ENCODE results near the gene OR51Q1.
A peak's percentile ranks its signal among the peaks of the same experiment; 100 is the strongest.

Gene OR51Q1, protein sequence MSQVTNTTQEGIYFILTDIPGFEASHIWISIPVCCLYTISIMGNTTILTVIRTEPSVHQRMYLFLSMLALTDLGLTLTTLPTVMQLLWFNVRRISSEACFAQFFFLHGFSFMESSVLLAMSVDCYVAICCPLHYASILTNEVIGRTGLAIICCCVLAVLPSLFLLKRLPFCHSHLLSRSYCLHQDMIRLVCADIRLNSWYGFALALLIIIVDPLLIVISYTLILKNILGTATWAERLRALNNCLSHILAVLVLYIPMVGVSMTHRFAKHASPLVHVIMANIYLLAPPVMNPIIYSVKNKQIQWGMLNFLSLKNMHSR

DNA sequence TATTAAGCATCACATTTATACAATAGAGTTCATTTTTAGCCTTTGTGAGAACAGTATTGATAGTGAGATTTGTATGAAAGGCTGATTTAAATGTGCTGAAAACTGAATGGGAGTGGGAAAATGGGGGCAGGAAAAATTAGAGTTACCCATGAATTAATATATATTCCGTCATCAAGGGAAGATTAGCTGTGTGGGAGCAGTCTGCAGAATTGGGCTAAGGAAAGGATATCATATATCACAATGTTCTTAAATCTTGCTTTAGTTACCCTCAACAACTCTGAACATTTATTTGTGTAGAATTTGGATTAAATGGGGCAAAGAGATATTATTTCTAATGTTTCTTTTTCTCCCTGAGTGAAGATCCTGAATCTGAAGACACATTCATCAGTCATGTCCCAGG is at the start of gene OR51Q1:
Gene OR51Q1 (plus strand): TSS at position 301 of the 400 bp plus-strand sequence. CDS start 90 bp downstream, at position 391.
- no peak for DNase-seq (ENCODE audit: low read depth)

DNA sequence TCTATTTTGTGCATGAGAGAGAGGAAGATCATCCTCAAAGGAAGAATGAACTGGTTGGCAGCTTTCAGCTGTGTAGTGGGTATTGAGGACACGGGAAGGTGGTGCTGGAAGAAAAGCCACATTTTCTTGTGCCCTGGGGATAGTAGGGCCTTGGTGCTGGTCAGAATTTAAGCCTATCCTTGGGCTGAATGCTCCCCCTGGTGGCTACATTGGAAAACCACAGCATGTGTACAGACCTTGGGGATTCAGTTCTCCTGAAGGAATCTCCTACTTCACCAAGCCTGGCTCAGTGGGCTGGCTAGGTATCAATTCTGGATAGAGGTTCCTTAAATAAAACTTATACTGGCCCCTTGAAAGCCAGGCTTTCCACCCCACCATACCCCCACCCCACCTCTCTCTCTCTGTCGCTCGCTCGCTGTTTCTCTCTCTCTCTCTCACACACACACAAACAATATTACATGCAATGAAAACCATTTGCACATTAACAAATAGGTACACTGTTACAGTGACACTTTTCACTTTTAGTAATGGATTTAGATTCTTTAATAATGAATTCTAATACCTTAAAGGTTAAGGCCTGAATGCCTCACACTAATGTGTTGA is 41.1 kb upstream of the OR51Q1 start:
- DNase-seq (ENCODE audit: low read depth) = no peak

DNA sequence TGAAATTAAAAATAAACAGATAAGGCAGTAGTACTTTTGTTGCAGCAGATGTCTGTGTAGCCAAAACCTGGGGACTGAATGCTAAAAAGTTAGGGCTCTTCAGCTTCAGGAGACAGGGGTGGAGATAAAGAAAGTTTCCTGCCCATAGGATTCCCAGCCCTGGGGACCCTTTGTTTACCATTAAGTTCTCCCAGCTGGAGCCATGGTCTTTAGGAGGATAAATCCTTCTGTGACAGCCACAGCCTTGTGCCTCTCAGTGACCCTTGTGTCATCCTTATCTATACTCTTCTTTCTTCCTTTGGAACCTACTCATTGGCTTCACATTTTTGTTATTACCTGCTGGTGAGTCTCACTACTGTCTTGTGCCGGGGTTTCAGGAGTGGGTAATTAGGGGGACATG is 38.3 kb upstream of the OR51Q1 start, which contains the start of gene OR51M1:
Gene OR51M1 (plus strand): TSS at position 237 of the 400 bp plus-strand sequence. CDS start 5,587 bp downstream, outside the sequence.
- DNase-seq (ENCODE audit: low read depth) = no peak

DNA sequence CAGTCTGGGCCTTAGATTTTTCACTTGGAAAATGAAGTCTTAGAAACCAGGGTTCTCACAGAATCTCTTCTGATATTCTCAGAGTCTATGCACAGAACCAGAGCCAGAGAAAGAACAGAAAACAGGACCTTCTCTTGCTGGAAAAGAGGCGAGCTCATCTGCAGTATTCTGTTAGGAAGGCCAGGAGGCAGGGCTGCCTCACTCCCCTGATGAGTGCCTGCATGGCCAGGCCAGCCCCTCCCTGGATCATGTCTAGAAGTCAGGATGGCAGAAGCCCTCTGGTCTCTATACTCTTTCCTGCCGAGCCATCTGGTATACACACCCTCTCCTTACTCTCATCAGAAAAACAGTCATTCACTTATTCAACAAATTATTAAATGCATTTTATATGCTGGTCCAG is 37.6 kb upstream of the OR51Q1 start:
- no peak for DNase-seq (ENCODE audit: low read depth)

DNA sequence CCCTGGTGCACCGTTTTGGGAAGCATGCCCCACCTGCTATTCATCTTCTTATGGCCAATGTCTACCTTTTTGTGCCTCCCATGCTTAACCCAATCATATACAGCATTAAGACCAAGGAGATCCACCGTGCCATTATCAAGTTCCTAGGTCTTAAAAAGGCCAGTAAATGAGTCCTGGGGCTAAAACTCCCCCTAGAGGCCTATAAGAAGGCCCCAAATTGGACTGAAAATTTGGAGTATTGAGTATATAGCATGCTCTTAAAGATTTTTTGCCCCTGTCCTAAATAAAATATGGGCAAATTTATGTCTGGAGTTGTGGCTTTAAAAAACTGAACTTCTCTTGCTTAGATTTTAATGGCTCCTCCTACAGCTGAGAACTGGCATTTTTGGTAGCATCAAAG is 31.7 kb upstream of the OR51Q1 start:
- no peak for DNase-seq (ENCODE audit: low read depth)

DNA sequence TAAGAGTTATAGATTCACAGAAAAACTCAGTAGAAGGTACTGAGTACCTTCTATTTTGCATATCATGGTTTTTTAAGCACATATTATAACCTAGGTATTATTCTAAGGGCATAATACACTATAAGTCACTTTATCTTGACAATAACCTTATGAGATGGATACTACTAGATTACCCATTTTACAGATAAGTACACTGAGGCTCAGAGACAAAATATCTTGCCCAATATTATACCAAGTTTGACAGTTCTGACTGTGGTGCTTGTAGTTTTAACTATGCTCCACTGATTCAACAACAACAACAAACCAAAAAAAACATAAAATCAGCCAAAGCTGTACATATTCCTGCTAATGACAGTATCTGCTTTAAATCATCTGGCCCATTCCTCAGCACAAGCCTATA is 27.8 kb upstream of the OR51Q1 start:
- DNase-seq (ENCODE audit: low read depth) = no peak

DNA sequence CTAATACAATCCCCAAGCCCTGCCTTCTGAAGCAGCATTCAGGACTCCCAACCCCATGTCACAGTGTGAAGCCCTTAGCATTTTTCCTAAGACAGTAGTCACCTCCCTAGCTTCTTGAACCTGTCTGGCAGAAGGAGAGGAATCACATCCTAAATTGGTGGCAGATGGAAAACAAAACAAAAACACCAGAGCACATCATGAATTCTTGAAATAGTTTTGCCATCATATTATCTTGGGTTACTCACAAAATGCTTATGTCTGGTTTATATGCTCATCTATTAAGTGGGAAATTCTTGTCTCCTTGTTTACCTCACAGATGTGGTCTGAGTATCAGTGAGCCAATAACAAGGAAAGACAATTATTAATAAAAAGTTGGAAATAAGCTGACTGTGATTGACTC is 23.0 kb upstream of the OR51Q1 start:
- DNase-seq (ENCODE audit: low read depth) = no peak

DNA sequence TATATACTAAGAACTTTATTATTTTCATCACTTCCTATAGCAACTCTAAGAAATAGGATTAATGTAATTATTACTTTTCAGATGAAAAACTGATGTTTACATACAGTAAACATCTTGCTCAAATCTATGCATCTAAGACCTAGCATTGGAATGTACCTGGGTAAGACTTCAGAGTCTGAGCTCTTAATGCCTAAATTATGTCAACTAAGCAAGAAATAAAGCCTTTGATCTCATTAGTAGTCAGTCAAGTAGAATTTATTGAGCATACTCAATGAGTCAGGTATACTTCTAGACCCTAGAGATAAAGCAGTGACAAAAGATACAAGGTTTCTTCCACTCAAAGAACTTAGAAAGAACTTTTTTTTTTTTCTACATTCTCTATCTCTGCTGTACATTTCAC is 16.7 kb upstream of the OR51Q1 start:
- no peak for DNase-seq (ENCODE audit: low read depth)

DNA sequence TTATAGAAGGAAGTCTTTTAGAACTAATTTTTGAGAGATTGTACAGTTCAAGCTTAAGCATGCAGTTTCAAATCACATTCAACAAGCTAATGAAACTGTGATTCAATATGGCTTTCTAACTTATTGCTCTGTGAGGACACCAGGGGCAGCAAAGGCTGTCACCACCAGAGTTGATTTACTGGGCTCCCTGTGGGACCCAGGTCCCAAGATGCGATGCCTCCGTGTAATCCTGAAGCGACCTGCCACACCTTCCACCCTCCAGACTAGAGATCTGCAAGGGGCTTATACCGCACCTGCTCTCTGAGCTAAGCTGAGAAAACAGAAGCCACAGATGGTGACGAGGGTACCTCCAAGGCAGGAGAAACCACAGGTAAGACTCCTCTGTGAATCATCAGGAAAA is 918 bp upstream of the OR51Q1 start:
- no peak for DNase-seq (ENCODE audit: low read depth)

DNA sequence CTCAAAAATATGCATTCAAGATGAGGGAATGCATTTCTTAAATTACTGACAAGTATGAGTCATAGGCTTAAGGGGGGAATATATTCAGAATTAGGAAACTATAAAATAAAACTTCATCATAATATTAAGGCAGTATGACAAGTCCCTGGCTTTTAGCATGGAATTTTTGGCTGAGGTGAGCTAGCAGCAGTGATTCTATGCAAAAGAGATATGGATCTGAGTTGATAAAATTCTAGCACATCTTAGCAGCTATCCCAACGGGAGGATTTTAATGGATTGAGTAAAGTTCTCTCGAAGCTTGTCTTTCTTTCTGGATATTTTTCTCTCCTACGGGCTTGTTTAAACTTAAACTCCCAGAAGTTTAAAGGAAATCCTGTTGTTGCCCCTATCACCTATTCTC is 1.2 kb downstream of the OR51Q1 start:
- DNase-seq (ENCODE audit: low read depth) = peak; percentile 8

DNA sequence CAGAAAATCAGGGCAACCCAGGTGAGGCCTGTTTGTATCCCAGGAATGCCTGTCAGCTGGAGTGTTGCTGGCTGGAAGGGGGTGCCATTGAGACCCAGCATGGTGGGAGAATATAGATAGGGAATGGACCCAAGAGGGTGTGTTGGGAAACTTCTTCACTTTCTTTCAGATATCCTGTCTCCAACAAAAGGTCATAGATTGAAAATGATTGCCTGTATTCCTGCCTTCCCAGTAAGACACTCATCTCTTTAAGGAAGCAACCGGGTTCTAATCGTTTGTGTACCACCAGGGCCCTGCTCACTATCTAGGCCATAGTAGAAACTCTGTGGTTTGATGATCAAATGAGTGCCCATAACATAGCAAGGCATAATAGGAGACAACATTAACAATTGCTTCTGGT is 19.5 kb downstream of the OR51Q1 start, which contains the start of gene OR51I1:
Gene OR51I1 (minus strand): TSS at position 101 of the 400 bp plus-strand sequence. CDS start 0 bp downstream, at position 101.
- DNase-seq (ENCODE audit: low read depth) = no peak

DNA sequence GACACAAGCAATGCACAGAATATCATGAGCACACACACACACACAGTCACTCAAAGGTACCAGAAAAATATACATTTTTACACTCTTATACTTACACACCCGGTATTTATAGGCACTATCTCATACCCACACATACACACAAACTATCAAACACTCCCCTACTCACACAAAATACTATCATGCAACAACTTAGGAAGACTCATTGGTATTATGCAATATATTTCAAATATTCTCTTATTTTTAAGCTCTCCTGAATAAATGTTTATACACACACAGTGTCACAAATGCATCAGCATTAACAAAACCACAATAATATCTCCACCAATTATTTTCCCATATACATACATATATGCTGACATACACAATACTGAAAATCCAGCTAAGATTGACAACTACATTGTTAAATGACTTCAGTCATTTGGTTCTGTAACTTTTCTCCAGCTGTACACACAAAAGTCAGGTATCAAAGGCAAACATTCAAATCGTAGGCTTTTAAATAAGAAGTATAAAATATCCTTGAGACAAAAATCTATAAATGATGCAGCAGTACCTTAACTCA is 22.0 kb downstream of the OR51Q1 start:
- no peak for DNase-seq (ENCODE audit: low read depth)

DNA sequence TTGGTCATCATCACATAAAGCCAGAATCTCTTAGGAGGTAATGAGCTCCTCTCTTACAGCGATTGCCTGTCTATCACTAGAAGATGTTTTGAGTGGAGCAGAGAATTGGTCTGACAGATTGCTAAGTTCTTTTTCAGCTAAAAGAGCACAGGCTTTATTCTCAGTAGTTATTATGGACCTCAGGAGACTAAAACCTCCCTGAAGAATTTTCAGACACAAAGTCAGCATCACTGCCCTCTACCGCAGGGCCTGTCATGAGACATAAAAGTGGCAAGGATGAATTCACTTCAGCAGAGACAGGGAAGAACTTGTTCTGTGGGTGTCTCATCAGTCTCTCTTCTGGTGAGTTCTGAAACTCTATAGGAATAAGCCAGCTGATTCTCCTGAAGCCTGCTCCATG is 27.1 kb downstream of the OR51Q1 start, which contains the start of gene OR51I2:
Gene OR51I2 (plus strand): TSS at position 301 of the 400 bp plus-strand sequence. CDS start 4,166 bp downstream, outside the sequence.
- no peak for DNase-seq (ENCODE audit: low read depth)

DNA sequence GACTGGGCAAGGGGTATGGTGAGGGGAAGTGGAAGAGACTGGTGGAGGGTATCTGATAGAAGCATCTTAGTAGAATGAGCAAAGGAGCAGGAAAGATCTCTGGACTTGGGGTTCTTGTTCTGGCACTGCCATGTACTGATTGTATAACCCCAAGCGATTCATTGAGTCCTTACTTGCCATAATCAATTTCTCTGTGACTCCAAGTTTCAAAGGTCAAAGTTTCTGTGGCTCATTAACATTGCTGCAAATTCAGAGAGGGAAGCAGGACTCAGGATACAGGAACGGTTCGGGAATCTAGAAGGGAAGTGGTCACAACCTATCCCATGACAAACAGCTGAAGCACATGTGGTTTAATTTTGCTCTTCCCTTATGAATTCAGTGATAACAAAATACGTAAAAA is 27.5 kb downstream of the OR51Q1 start:
- DNase-seq (ENCODE audit: low read depth) = no peak

DNA sequence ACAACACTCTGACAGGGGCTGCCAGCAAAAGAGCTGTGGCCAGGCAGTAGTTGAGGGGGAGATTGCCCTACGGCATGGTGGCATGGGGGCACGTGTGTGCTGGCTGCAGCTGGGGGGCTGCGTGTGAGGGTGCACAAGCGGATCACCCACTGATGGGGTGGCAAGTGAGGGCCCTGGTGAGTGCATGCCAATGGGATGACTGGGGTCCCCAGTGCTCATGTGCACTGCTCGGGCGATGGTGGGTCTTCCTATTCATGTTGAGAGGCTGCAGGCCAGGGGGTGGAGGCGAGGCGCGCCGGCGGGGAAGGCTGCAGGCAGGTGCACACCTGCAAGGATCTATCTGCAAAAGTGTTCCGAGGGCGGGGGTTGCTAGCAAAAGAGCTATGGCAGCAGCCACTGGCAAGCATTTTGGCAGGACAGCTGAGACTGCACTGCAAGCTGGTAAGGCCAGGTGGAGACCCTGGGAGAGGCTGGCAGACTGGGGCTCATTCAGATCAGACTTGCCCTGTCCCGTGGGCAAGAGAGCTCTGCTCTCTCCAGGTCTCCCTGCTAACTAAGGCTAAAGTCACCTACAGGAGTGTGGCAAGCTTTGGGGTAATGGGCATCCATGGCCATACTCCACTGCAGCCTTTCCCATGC is 39.2 kb downstream of the OR51Q1 start:
- no peak for DNase-seq (ENCODE audit: low read depth)

DNA sequence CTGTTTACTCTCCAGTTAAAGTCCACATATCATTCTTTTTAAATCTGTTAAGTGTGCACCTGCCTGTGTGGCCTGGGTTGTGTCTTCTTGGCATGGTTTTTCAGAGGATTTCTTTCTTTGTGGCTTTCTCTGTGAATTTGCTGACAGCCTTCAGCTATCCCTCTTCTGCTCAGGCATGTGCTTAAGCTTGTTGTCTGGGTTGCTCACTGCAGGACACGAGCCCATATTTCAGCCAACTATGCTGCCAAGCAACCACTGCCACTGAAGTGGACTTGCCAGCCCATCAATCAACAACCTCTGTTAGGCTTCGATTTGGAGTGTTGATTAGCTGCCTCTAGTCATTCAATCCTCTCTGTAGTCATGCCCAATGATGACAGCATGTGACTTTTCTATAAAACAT is 45.6 kb downstream of the OR51Q1 start:
- no peak for DNase-seq (ENCODE audit: low read depth)

All from HS-5 (cell line).